HEK293 (cell line): ENCODE data around the gene HSD3B1.
"Not testable (repeated sequence)": the region's sequence is repeated elsewhere in the genome, so short reads cannot be mapped to it uniquely, and the experiment has no call there.

ENCODE experiments used
- CTCF ChIA-PET: fragments of 350-600 bp; formaldehyde crosslinking; extraction: SDS; loops from one replicate; lab custom pipeline; 2021; ENCODE audit warnings: antibody characterized with exemption; lab: Yijun Ruan, JAX
- POLR2A ChIA-PET: fragments of 300-600 bp; formaldehyde crosslinking; extraction: SDS; loops from one replicate; lab custom pipeline; 2020; ENCODE audit warnings: antibody characterized with exemption, inconsistent platforms; lab: Yijun Ruan, JAX
- H3K27ac ChIP-seq: fragments of 200-500 bp; sonication (Bioruptor generic); 2 replicates; pipeline ENCODE4 v1.5.1; 2014; ENCODE audit warnings: low read depth, low read length, control low read depth, inconsistent platforms; ENCODE audit errors: extremely low read depth
- H3K36me3 ChIP-seq, 2 experiments: fragments of 200-500 bp in 1 of 2; sonication (Bioruptor generic) in 1 of 2; 1 replicate in 1 of 2; 2 replicates in 1 of 2; pipeline ENCODE4 v1.5.1; 2014 to 2017; ENCODE audit warnings: inconsistent platforms in 2 of 2, low read length in 2 of 2; ENCODE audit not compliant: control insufficient read depth in 2 of 2, insufficient read depth in 1 of 2
- H3K4me1 ChIP-seq: fragments of 200-500 bp; sonication (Bioruptor generic); 2 replicates; pipeline ENCODE4 v1.5.1; 2014; ENCODE audit warnings: mild to moderate bottlenecking, low read length, inconsistent platforms; ENCODE audit not compliant: control insufficient read depth, insufficient read depth
- H3K4me3 ChIP-seq: 2 replicates; pipeline ENCODE4 v1.5.1; 2011; ENCODE audit warnings: low read depth, mild to moderate bottlenecking, control low read depth, low read length, moderate library complexity
- H3K9me3 ChIP-seq: fragments of 200-500 bp; sonication (Bioruptor generic); 2 replicates; pipeline ENCODE4 v1.5.1; 2014; ENCODE audit warnings: low read depth, low read length, inconsistent platforms; ENCODE audit not compliant: control insufficient read depth, insufficient read depth
- BCL11B ChIP-seq: fragments of 450-650 bp; formaldehyde crosslinking; IDR thresholded peaks from 2 replicates; pipeline ENCODE4 v1.5.1; 2016; ENCODE audit warnings: low read depth, missing biosample characterization, missing genetic modification characterization
- EGR2 ChIP-seq: fragments of 450-650 bp; formaldehyde crosslinking; IDR thresholded peaks from 2 replicates; pipeline ENCODE4 v1.5.1; 2016; ENCODE audit warnings: low read depth, missing biosample characterization, missing genetic modification characterization
- ZNF114 ChIP-seq: fragments of 450-650 bp; formaldehyde crosslinking; IDR thresholded peaks from 2 replicates; pipeline ENCODE4 v1.5.0; 2017; ENCODE audit warnings: missing biosample characterization, missing genetic modification characterization
- ZNF184 ChIP-seq: fragments of 450-650 bp; IDR thresholded peaks from 2 replicates; pipeline ENCODE4 v1.5.1; 2018; ENCODE audit warnings: missing biosample characterization, mild to moderate bottlenecking, missing genetic modification characterization
- ZNF214 ChIP-seq: fragments of 450-650 bp; formaldehyde crosslinking; IDR thresholded peaks from 2 replicates; pipeline ENCODE4 v1.5.1; 2017; ENCODE audit warnings: missing biosample characterization, mild to moderate bottlenecking, missing genetic modification characterization, borderline replicate concordance
- ZNF292 ChIP-seq: fragments of 450-650 bp; formaldehyde crosslinking; IDR thresholded peaks from 2 replicates; pipeline ENCODE4 v1.5.1; 2016; ENCODE audit warnings: low read depth, missing biosample characterization, missing genetic modification characterization, borderline replicate concordance
- ZNF549 ChIP-seq: fragments of 450-650 bp; IDR thresholded peaks from 2 replicates; pipeline ENCODE4 v1.5.1; 2018; ENCODE audit warnings: missing biosample characterization, missing genetic modification characterization, mild to moderate bottlenecking, inconsistent platforms, moderate library complexity
- ZNF707 ChIP-seq: fragments of 450-650 bp; formaldehyde crosslinking; IDR thresholded peaks from 2 replicates; pipeline ENCODE4 v1.5.1; 2016; ENCODE audit warnings: missing biosample characterization, missing genetic modification characterization
- ZNF747 ChIP-seq: fragments of 450-650 bp; formaldehyde crosslinking; IDR thresholded peaks from 2 replicates; pipeline ENCODE4 v1.5.1; 2016; ENCODE audit warnings: missing biosample characterization, missing genetic modification characterization
- ZNF791 ChIP-seq: fragments of 450-650 bp; formaldehyde crosslinking; IDR thresholded peaks from 2 replicates; pipeline ENCODE4 v1.5.1; 2016; ENCODE audit warnings: missing biosample characterization, missing genetic modification characterization
- ZSCAN30 ChIP-seq: fragments of 450-650 bp; IDR thresholded peaks from 2 replicates; pipeline ENCODE4 v1.5.1; 2018; ENCODE audit warnings: missing biosample characterization, mild to moderate bottlenecking, missing genetic modification characterization, moderate library complexity
- TF ChIP-seq, protein P1 (sequence below): fragments of 450-650 bp; formaldehyde crosslinking; IDR thresholded peaks from 2 replicates; pipeline ENCODE4 v1.5.1; 2016; ENCODE audit warnings: missing biosample characterization, missing genetic modification characterization
- TF ChIP-seq, protein P2 (sequence below): fragments of 450-650 bp; formaldehyde crosslinking; IDR thresholded peaks from 2 replicates; pipeline ENCODE4 v1.5.1; 2016; ENCODE audit warnings: missing biosample characterization, missing genetic modification characterization
- TF ChIP-seq, protein P3 (sequence below): IDR thresholded peaks from 2 replicates; pipeline ENCODE4 v1.6.1; 2011; ENCODE audit warnings: mild to moderate bottlenecking, low read depth, low read length, borderline replicate concordance
- TF ChIP-seq, protein P4 (sequence below): fragments of 450-650 bp; formaldehyde crosslinking; IDR thresholded peaks from 2 replicates; pipeline ENCODE4 v1.5.1; 2016; ENCODE audit warnings: missing biosample characterization, missing genetic modification characterization

Gene HSD3B1

DNA sequence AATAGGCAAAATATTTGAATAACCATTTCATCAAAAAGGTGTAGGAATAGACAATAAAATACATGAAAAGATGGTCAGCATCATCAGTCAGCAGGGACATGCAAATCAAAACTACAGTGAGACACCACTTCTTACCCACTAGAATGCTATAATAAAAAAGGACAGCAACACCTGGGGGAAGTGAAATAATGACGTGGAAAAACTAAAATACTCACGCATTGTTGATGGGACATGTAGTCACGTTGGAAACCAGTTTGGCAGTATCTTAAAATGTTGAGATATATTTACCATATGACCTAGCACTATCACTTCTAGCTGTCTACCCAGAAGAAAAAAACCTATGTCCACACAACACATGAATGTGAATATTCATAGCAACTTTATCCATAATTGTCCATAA is 53.4 kb downstream of the HSD3B1 start:
- H3K9me3 ChIP-seq, H3K36me3 ChIP-seq, H3K4me1 ChIP-seq, POLR2A ChIA-PET, H3K4me3 ChIP-seq, H3K27ac ChIP-seq: not testable (repeated sequence)
- CTCF ChIA-PET: interaction anchor here (0.9 kb wide), 1 partner anchor 14 kb away, joined by 3 read pairs; no protein-coding TSS in a partner anchor

DNA sequence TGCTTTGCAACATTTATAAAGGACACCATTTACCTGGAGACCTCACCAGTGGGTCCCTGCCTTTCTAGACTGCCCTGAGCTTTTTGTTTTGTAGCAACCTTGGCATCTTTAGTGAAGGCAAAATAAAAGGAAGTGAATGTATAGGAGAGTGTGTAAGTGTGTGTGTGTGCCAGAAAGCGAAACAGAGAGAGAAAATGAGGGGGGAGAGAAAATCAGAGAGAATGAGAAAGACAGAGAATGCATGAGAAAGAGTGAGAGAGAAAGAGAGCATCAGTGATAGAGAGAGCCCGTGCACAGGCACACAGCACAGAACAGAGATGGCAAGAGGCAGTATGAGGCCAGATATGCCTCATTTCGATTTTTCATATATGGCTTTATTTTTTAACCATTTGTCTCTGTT is 57.5 kb downstream of the HSD3B1 start:
- Histone ChIP-seq H3K4me1 (no peaks in the 10 kb centered on the region), H3K4me3 (no peak overlapping the region), H3K36me3 (no peaks in the 10 kb centered on the region)
- POLR2A ChIA-PET: no interaction called here
- CTCF ChIA-PET: interaction anchor here (0.6 to 0.8 kb wide), 4 partner anchors 48 to 880 kb away, joined by 3 to 5 read pairs (median 4); no protein-coding TSS in a partner anchor
- TF ChIP-seq ZNF747 (tag by site-specific recombination) (no peak), ZSCAN30 (no peak), ZNF292 (tag by site-specific recombination) (no peak), ZNF184 (tag by site-specific recombination) (no peak), ZNF114 (tag by site-specific recombination) (no peak), ZNF707 (tag by site-specific recombination) (no peak), BCL11B (tag by site-specific recombination) (no peak), ZNF791 (tag by site-specific recombination) (no peak), ZNF214 (no peak), EGR2 (tag by site-specific recombination) (no peak), ZNF549 (tag by site-specific recombination) (no peak)
- TF ChIP-seq, protein P1, sequence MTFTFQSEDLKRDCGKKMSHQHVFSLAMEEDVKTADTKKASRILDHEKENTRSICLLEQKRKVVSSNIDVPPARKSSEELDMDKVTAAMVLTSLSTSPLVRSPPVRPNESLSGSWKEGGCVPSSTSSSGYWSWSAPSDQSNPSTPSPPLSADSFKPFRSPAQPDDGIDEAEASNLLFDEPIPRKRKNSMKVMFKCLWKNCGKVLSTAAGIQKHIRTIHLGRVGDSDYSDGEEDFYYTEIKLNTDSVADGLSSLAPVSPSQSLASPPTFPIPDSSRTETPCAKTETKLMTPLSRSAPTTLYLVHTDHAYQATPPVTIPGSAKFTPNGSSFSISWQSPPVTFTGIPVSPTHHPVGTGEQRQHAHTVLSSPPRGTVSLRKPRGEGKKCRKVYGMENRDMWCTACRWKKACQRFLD: no peak
- TF ChIP-seq, protein P2, sequence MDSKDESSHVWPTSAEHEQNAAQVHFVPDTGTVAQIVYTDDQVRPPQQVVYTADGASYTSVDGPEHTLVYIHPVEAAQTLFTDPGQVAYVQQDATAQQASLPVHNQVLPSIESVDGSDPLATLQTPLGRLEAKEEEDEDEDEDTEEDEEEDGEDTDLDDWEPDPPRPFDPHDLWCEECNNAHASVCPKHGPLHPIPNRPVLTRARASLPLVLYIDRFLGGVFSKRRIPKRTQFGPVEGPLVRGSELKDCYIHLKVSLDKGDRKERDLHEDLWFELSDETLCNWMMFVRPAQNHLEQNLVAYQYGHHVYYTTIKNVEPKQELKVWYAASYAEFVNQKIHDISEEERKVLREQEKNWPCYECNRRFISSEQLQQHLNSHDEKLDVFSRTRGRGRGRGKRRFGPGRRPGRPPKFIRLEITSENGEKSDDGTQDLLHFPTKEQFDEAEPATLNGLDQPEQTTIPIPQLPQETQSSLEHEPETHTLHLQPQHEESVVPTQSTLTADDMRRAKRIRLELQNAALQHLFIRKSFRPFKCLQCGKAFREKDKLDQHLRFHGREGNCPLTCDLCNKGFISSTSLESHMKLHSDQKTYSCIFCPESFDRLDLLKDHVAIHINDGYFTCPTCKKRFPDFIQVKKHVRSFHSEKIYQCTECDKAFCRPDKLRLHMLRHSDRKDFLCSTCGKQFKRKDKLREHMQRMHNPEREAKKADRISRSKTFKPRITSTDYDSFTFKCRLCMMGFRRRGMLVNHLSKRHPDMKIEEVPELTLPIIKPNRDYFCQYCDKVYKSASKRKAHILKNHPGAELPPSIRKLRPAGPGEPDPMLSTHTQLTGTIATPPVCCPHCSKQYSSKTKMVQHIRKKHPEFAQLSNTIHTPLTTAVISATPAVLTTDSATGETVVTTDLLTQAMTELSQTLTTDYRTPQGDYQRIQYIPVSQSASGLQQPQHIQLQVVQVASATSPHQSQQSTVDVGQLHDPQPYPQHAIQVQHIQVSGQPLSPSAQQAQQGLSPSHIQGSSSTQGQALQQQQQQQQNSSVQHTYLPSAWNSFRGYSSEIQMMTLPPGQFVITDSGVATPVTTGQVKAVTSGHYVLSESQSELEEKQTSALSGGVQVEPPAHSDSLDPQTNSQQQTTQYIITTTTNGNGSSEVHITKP: no peak
- TF ChIP-seq, protein P3, sequence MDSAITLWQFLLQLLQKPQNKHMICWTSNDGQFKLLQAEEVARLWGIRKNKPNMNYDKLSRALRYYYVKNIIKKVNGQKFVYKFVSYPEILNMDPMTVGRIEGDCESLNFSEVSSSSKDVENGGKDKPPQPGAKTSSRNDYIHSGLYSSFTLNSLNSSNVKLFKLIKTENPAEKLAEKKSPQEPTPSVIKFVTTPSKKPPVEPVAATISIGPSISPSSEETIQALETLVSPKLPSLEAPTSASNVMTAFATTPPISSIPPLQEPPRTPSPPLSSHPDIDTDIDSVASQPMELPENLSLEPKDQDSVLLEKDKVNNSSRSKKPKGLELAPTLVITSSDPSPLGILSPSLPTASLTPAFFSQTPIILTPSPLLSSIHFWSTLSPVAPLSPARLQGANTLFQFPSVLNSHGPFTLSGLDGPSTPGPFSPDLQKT: no peak
- TF ChIP-seq, protein P4, sequence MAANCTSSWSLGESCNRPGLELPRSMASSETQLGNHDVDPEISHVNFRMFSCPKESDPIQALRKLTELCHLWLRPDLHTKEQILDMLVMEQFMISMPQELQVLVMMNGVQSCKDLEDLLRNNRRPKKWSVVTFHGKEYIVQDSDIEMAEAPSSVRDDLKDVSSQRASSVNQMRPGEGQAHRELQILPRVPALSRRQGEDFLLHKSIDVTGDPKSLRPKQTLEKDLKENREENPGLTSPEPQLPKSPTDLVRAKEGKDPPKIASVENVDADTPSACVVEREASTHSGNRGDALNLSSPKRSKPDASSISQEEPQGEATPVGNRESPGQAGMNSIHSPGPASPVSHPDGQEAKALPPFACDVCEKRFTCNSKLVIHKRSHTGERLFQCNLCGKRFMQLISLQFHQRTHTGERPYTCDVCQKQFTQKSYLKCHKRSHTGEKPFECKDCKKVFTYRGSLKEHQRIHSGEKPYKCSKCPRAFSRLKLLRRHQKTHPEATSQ: no peak
- TF ChIP-seq, all 188 proteins: peak for 0
- H3K27ac ChIP-seq: no peak overlapping the region
- H3K9me3 ChIP-seq: no peaks in the 10 kb centered on the region
